ENCODE results near the gene TSPAN11. TPM values are rescaled to one million over a fixed set of nuclear protein-coding genes. Genes with fewer than 3 reads are reported as not detected.
"Not testable (repeated sequence)": the region's sequence is repeated elsewhere in the genome, so short reads cannot be mapped to it uniquely, and the experiment has no call there.

Gene TSPAN11
- polyA plus RNA-seq, 4 donors, result 4.1 to 6.0 (median 5.3) TPM

GRCh38 chr12:31015215-31015614 lies 88.7 kb downstream of the TSPAN11 start:
- DNase-seq (ENCODE audit: low read depth in 4 of 4, low spot score in 2 of 4), result no peak

- DNase-seq (ENCODE audit: low read depth in 4 of 4, low spot score in 2 of 4), result no peak
Observed at GRCh38 chr12:31016057-31016456, 89.5 kb downstream of the TSPAN11 start.

GRCh38 chr12:31017535-31017934 lies 91.0 kb downstream of the TSPAN11 start:
- DNase-seq (ENCODE audit: low read depth in 4 of 4, low spot score in 2 of 4), result no peak

- DNase-seq (ENCODE audit: low read depth in 4 of 4, low spot score in 2 of 4), result no peak
Observed at GRCh38 chr12:31018106-31018789, 91.7 kb downstream of the TSPAN11 start.

GRCh38 chr12:31018790-31019505 lies 92.4 kb downstream of the TSPAN11 start:
- DNase-seq (ENCODE audit: low read depth in 4 of 4, low spot score in 2 of 4), result no peak

- no peak for DNase-seq (ENCODE audit: low read depth in 4 of 4, low spot score in 2 of 4)
Observed at GRCh38 chr12:31019561-31019960, 93.0 kb downstream of the TSPAN11 start.

- no peak for DNase-seq (ENCODE audit: low read depth in 4 of 4, low spot score in 2 of 4)
Observed at GRCh38 chr12:31019976-31020375, 93.4 kb downstream of the TSPAN11 start.

GRCh38 chr12:31020385-31021166 lies 94.0 kb downstream of the TSPAN11 start:
- no peak for DNase-seq (ENCODE audit: low read depth in 4 of 4, low spot score in 2 of 4)

GRCh38 chr12:31021181-31021580 lies 94.6 kb downstream of the TSPAN11 start:
- no peak for DNase-seq (ENCODE audit: low read depth in 4 of 4, low spot score in 2 of 4)

- no peak for DNase-seq (ENCODE audit: low read depth in 4 of 4, low spot score in 2 of 4)
Observed at GRCh38 chr12:31021809-31022494, 95.4 kb downstream of the TSPAN11 start.

- DNase-seq (ENCODE audit: low read depth in 4 of 4, low spot score in 2 of 4), result no peak
Observed at GRCh38 chr12:31023271-31023724, 96.8 kb downstream of the TSPAN11 start.

- DNase-seq (ENCODE audit: low read depth in 4 of 4, low spot score in 2 of 4), result no peak
Observed at GRCh38 chr12:31026202-31026601, 99.7 kb downstream of the TSPAN11 start.

GRCh38 chr12:31027006-31027405 lies 100.5 kb downstream of the TSPAN11 start:
- DNase-seq (ENCODE audit: low read depth in 4 of 4, low spot score in 2 of 4), result not testable (repeated sequence)

GRCh38 chr12:31029468-31029867 lies 102.9 kb downstream of the TSPAN11 start:
- DNase-seq (ENCODE audit: low read depth in 4 of 4, low spot score in 2 of 4), result no peak

- DNase-seq (ENCODE audit: low read depth in 4 of 4, low spot score in 2 of 4), result no peak
Observed at GRCh38 chr12:31029916-31030562, 103.5 kb downstream of the TSPAN11 start.

GRCh38 chr12:31031951-31032335 lies 105.4 kb downstream of the TSPAN11 start:
- DNase-seq (ENCODE audit: low read depth in 4 of 4, low spot score in 2 of 4), result no peak

- no peak for DNase-seq (ENCODE audit: low read depth in 4 of 4, low spot score in 2 of 4)
Observed at GRCh38 chr12:31033146-31033545, 106.6 kb downstream of the TSPAN11 start.

GRCh38 chr12:31033681-31034080 lies 107.1 kb downstream of the TSPAN11 start:
- no peak for DNase-seq (ENCODE audit: low read depth in 4 of 4, low spot score in 2 of 4)

- DNase-seq (ENCODE audit: low read depth in 4 of 4, low spot score in 2 of 4), result no peak
Observed at GRCh38 chr12:31034372-31034771, 107.8 kb downstream of the TSPAN11 start.

GRCh38 chr12:31035226-31035625 lies 108.7 kb downstream of the TSPAN11 start:
- no peak for DNase-seq (ENCODE audit: low read depth in 4 of 4, low spot score in 2 of 4)

Measured in left renal cortex interstitium (tissue), 4 donors.